Measurements from ENCODE around the gene RNF14.

DNA sequence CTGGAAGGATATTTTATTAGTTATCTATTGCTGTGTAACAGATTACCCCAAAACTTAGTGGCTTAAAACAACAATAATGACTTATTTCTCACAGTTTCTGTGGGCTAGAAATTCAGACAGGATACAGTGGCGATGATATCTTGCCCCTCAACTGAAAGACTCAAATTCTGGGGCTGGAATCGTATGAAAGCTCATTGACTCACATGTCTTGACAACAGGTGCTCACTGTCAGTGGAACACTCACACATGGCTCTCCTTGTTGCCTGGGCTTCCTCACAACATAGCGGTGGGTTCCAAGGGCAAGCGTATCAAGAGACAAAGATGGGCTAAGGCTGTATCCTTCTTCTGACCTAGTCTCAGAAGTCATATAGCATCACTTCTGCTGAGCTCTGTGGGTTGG, 47.7 kb downstream of the RNF14 start:
- TF ChIP-seq, protein P1, sequence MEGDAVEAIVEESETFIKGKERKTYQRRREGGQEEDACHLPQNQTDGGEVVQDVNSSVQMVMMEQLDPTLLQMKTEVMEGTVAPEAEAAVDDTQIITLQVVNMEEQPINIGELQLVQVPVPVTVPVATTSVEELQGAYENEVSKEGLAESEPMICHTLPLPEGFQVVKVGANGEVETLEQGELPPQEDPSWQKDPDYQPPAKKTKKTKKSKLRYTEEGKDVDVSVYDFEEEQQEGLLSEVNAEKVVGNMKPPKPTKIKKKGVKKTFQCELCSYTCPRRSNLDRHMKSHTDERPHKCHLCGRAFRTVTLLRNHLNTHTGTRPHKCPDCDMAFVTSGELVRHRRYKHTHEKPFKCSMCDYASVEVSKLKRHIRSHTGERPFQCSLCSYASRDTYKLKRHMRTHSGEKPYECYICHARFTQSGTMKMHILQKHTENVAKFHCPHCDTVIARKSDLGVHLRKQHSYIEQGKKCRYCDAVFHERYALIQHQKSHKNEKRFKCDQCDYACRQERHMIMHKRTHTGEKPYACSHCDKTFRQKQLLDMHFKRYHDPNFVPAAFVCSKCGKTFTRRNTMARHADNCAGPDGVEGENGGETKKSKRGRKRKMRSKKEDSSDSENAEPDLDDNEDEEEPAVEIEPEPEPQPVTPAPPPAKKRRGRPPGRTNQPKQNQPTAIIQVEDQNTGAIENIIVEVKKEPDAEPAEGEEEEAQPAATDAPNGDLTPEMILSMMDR (conservative IDR thresholded peaks at IDR 0.05; ENCODE audit: low read length), result no peak
- TF ChIP-seq EZH2phosphoT487 (IDR thresholded peaks at IDR 0.05; ENCODE audit: borderline replicate concordance), result no peak
